ENCODE measurements around the gene NTF3.

Gene NTF3

DNA sequence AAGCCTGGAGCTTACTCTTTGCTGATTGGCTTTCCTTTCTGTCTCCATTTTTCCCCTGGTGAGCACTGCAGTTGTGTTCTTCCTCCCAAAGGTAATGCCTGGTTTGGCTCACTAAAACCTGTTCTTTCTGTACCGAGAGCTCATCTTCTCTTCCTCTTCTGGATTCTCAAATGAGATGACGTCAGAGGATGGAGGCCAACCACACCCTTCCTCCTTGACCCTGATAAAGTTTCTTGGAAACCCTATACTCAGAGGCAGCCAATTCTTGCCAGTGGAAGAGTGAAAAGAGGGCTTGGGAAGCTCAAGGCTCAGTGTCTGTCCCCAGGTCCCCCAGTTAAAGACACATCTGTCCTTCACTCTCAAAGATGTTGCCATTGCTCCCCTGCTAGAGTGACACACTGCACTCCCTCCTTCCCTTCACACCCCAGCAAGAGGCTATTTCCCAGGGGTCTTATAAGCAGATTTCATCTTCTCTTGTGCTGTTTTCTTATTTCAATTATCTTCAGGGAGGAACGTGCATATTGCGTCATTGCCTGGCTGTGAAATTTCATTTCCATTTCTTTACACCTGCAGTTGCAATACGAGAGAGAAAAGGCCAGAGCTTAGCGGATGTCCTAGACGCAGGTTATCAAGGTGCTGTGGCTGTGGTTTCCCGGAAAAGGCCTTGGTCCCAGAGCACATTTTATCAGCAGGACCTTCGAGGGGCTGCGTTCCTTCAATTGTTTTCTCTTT lies 27.3 kb downstream of the NTF3 start:
- no peak for DNase-seq

DNA sequence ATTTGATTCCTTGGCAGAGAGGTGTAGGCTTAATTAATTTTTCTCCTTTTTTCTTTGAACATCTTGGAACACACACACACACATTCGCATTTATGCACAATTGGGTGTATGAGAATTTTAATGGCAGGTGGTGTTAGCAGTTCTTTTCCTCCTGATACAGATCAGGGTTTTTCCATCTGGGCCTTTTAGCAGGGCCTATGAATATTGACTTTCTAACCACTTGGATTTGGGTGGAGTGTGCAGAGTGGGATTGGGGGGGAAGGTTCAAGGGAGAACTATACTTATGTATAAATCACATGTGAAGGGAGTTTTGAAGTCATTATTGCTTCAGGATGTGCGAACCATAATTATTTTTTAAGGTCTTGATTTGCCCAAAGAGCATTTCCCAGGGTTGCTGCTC lies 28.9 kb downstream of the NTF3 start:
- no peak for DNase-seq

DNA sequence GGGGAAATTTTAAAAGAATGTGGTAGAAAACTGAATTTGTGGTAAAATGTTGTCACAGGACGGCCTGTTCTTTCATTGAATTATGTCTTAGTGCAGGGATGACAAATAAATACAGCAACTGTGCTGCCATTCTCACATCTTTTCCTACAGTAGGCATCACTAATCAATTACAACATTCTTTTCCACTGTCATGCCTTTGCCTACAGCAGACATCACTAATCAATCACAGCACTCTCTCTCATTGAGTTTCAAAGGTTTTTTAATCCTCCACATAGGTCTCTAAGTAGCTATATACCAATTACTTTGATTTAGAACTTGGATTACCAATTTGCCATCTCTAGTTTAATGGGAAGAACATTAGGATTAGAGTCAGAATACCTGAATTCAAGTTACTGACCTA lies 30.1 kb downstream of the NTF3 start:
- no peak for DNase-seq

DNA sequence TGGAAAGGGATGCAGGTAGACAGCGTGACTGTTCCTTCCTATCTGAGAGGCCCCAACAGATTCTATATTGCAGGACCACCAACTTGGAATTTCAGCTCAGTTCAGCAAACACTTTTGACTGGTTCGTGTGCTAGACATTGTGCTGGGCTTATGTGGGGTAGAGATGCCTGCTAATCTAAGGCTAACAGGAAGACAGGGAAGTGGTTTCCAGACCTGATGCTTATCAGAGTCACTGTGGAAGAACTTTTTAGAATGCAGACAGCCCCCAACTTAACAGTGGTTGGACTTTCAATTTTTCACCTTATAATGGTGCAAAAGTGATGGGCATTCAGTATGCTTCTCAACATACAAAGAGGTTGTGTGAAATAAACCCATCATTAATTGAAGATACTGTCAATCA lies 32.2 kb downstream of the NTF3 start:
- DNase-seq = no peak

DNA sequence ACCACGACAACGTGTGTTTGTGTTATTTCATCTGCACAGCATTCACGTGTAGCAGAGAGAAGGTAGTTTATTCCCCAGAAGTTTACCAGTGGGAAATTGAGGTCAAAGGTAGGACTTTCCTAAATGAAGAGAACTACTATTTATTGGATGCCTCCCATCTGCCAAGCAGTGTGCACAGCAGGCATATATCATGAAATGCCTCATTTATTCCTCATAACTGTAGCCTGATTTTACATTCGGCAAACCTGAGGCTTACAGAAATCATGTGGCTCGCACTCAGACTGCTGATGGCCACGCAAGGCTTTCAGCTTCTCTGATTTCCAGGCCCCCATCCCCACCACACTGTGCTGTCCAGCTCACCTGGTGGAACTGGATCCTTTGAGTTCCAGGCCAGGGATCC lies 33.5 kb downstream of the NTF3 start:
- DNase-seq = no peak

DNA sequence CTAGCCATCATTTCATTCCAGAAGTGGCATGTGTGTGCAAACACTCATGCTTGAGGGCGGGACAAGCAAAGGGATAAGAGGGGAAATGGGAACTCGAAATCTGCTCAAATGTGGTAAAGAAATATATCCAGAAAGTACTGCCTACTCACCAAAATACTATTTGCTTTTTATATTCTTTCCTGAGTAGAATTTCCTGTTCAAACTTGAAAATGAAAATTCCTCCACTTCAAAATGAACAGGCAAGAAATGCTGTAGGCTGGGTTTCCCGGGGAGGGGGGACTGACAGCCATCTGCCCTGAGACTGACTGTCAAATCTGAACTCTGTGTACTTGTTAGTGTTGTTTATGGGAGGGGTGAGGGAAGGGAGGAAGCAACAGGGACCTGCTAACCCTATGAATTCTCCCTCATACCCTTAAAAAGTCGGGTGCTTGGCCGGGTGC lies 34.6 kb downstream of the NTF3 start:
- no peak for DNase-seq

DNA sequence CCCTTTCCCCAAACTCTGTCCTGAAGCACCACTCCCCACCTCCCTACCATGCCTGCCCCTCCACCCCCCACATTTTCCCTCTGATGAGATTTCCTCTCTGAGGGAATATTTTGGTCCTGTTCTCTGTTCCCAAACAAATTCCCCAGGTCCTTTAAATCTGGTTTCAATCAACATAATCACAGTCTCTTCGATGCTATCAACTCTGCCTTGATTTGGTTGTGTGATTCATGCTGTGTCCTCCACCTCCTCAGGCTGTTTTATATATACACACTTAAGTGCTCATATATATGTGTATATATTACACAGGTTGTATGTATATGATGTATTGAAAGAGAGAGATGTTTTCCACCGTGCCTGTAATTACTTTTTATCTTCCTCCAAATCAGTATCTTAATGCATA lies 36.0 kb downstream of the NTF3 start:
- DNase-seq = no peak

DNA sequence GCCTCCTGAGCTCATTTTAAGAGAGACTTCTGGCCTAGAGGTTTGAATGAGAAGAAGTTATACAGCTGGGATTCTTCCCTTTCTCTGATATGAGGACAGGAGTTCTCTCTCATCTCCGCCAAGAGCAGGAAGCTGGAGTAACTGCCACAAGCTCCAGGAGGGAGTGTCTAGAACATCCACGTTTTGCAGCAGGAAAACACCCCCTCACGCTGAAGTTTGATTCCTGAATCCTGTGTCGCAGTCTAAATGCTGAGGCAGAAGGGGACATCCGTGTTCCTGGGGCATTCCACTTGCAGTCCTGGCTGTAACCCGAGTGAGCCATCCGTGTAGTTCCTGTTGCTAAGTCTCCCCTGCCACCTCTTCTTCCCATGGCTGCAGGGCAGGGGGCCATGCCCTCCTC lies 38.3 kb downstream of the NTF3 start:
- DNase-seq = no peak

DNA sequence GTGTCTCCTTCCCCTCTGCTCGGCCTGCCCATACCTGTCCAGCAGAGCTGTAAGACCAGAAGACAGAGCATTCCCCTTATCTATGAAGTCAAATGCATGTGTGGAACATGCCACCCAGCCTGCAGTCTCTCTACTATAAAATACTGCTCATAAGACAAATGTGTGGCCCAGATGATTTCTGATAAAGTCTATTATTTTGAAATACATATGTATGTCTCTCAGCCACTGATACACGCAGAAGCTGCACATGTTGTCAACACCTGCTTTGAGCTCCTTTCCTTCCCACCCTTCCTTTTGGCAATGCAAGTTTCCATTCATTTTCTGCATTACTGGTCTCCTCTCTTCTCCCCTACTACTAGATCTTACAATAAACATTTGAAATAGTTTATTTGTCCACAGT lies 38.8 kb downstream of the NTF3 start:
- DNase-seq = no peak

DNA sequence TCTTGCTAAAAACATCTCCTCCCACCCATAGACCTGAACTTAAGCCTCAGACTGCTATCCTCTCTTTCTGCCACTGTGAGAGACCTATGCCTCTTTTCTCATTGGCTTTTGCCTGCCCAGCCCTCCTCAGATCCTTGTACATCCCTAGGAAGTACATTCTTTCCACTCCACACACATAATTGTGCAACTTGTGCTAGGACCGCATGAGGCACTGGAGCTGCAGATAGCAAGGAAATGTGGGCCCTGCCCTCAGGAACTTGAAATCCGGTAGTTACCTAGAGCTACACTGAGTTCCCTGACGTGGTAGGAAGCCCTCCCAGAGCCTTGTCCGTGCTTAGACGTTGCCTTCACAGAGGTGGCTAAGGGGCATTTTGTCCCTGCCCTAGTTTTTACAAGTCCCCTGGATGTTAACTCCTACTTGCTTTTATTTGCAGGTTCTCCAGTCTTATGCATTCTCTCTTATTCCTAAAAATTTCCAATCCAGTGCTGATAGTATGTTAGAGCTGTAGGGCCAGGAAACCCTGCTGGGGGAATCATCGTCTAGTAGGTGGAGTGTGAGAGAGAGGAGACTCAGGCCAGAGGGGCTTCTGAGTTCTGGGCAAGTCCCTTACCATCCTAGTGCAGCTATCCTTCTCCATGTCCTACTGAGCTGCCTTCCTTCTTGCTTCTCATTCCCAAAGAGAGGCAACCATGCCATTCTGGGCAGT lies 41.3 kb downstream of the NTF3 start:
- DNase-seq = no peak

DNA sequence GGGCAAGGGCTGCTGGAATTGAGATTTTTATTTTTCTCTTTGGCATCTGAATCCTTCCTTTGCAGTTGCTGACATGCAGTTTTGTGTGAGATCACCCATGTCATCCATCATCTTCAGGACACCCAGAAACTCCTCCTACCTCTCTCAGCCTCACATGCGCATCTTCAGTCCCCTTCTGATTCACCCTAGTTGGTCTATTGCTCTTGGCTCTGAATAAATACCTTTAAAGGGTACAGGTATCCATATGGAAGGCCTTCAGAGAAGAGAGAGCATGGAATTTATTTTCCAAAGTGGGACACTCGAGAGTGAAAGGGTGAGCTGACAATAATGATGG lies 41.8 kb downstream of the NTF3 start:
- no peak for DNase-seq

DNA sequence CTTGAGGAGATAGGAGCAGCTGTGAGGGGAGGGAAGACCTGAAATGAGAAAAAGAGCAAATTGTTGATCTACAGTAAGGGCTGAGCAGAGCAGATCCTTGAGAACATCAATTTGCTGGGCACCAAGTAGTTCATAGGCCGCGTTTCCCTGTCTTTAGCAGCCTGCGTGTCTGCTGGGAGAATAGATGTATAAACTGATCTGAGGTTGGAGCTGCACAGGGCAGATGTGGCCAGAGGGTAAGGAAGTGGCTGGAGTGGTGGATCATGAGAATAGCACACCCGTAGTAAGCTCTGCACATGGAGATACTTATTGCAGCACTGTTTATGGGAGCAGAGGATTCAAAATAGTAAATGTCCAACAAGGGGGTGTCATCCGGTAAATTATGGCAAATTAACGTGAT lies 44.4 kb downstream of the NTF3 start:
- no peak for DNase-seq

DNA sequence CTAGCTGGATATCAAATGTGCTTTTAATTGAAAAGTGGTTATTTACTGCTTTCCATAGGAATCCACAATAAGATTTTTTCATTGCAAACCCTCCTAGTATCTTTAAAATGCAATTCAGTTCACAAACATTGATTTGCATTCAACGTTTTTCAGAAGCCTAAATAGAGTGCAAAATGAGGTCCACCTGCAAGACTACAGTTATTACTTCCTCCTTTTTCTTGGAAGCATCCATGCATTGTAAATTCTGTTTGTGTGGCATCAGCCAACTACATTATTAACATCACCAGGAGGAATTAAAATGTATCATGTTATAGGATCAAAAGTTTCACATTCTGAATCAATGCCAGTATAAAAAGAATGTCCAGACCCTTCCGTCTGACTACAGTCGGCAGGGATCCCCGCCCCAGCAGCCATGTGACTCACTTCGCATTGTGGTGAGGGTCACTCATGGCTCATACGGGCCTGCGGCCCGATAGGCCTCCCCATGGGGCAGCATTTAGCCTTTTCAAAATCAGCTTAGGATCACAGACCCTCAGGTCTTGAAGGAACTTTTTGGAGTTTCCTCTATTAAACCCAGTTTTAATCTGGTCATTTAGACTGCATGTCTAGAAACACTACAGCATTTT lies 46.3 kb downstream of the NTF3 start:
- no peak for DNase-seq

DNA sequence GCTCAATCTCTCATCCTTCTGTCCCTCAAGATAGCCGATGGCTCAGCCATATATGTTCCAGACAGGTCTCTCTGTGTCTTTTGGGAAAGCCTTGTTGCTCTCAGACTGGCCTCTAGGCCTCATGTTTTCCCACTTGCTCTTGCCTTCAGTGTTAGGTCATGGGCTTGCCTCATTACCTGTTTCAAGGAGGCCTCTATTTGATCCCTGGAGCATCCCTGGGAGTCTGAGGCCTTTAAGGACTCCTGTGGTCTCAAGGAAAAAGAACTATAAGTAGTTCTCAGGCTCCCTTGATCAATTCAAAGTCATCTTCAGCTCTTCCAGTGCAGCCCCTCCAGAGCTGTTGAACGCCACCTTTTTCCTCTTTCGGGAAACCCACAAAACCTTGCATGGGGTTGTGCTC lies 47.9 kb downstream of the NTF3 start:
- no peak for DNase-seq

DNA sequence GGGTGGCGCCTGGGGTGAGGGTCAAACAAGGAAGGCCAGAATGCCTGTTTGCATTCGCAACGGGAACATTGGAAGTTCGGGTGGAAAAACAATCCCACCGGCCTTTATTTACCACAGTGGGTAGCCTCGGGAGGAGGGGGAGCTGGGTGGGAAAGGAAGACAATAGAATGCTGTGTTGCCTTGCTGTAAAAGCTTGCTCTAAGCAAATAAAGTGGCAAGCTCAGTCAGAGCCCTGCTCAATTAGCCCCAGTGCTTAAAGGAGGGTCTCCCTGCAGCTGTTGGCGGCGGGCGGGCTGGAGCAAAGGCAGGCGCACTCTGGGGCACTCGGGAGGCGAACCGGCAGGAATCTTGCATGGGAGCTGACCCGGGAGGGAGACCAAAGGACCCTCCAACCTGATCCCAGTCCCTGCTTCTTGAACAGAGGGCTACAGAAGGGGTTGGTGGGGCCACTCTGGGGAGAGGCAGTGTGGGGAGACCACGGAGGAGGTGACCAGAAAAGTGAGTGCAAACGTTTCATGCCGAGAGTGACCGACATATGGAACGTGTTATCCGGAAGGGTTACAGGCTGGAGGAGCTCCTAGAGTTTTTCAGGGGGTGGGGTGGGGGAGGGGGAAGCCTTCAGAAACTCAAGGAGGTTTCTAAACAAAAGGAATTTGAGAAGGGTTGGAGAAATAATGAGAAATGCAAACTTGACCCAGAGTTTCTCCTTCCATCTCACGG lies 48.5 kb downstream of the NTF3 start:
- no peak for DNase-seq

DNA sequence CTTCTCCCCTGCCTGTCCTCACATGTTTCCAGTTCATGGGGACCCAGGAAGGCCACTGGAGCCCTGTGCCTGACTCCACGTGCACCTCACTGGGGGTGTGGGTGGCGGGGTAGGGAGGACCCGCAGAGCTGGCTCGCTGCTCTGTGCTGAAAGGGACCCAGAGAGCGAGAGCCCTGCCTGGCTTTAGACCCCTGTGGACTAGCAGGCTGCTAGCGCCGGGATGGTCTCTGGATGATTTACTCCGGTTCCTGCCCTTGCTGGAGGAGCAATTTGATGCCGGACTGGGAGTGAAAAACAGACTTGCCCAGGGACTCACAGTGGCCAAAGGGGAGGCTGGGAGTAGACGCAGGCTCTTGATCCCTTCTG lies 49.0 kb downstream of the NTF3 start:
- DNase-seq = no peak

DNA sequence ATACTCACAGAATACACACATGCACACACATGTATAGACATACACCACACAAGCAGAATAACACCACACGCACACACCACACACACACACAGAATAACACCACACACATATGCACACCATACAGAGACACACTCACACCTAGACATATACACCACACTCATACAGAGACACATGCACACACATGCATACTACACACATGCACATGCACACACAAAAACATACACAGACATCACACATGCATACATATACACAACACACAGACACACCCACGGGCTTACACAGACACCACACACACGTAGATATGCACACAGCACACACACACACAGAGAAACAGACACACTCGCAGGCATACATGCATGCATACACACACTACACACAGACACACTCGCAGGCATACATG lies 49.7 kb downstream of the NTF3 start:
- DNase-seq = no peak

DNA sequence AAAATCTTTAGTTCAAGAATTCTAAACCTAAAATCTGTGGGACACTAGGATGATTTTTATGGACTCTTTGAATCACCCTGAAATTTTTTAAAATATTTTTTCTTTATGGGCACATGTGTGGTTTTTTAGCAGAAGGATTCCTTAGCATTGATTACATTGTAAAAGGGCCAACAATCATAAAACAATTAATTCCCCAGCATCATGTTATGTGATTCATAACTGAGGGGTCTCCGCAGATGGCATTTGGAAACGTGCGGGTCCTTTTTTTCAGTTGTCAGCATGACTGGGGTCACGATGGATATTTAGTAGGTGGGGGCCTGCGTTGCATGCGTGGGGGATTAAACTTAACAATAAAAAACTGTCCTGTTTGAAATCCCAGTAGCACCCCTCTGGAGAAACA lies 52.5 kb downstream of the NTF3 start:
- no peak for DNase-seq

DNA sequence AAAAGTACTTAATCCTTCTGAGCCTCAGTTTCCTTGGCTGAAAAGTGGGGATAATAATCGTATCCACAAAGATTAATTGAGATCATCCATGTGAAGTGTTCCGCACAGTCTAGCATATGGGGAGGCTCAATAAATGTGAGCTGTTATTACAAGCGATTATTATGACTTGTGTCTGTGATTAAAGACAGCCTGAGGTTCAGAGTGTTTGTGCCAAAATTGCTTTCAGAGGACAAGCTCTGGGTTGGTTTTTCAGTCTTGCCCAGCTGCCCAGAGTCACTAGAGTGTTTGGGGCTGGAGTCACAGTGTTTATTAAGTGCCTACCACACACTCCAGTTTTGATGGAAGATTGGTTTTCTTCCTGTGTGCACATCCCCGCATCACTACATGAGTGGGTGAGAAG lies 53.5 kb downstream of the NTF3 start:
- DNase-seq = no peak

DNA sequence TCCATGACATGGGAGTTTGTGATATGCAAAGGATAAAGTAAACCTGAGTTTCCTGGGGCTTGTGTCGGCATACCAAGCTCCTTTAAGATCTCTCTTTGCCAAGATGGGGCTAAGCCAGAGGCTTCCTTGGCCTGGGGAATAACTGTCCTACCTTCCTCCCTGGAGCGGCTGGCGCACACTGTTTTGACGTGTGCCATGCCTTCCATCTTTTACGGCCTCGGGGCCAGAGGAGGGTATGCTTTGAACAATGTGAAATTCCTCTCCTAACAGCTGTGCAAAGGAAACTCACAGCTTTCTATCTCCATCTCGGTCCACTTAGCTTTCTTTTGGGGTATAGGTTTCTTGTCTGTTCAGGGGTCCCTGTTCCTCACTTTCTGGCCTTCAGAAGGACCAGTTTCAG lies 55.2 kb downstream of the NTF3 start:
- no peak for DNase-seq

DNA sequence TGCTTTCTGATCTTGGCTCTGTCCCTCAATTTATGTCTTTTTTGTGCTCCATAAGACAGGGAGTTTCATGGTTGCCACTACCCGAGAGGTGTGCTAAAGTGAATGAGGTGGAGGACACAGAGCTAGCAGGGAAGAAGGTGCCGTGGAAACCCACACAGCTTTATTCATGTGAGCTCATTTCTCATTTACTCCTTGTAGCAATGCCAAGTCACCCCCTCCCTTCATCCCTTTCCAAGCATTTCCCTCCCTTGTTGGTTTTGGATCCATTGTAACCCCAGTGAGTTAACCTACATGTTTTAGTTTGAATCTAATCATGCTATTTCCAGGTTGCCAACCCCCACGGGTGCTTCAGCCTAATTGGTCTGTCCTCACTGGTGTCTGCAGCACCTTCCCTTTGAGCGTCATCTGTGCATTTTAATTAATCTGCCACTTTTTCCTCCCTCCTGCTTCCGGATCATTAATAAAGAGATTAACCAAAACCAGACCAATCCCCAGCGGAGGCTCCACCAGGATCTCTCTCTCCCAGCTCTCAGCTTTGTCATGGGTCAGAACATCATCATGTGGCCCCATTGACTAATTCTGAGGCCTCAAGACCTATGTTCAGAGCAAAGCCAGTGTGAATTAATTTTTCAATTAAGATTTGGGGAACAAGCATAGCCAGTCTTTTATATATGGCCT lies 56.2 kb downstream of the NTF3 start:
- DNase-seq = no peak

DNA sequence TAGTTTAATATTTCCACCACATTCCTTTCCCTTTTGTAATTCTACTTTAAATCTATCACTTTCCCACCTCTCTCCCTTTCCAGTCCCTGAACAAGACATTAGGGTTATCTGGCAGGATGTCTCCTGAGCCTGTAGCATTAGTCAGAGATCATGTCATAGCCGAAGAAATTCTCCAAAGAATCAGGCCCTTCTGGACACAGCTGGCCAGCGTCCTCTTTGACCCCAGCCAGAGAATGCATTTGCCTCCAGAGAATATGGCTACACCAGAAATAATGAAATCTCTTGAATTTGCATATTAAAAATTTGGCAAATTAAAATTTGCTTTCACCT lies 56.7 kb downstream of the NTF3 start:
- DNase-seq = no peak

DNA sequence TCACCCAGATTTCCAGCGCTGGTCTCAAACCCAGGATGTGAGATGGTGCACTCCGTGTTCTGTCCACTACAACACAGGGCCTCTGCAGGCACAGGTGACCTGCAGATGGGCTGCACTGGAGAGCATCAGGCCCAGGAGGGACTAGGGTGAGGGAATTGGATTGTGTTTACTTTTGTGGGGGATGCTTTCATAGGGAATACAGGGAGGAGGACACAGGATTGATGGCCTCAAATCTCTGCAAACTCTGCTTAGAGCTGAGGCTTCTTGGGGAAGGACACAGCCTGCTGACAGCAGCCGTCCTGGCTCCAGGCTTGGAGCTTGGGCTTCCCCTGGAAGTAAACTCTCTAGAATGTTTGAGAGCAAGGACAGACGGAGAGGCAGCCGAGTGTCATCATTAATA lies 57.1 kb downstream of the NTF3 start:
- DNase-seq = no peak
